ENCODE data around the gene KIF3B. TPM values are rescaled to one million over a fixed set of nuclear protein-coding genes. Genes with fewer than 3 reads are reported as not detected.
A peak's percentile ranks its signal among the peaks of the same experiment; 100 is the strongest.

Gene KIF3B
- total and polyA plus RNA-seq, 2 of the 13 experiments (the other 11 are each of a cell fraction or from before 2014, with no cell fraction given), result 23.6 to 28.8 TPM

DNA sequence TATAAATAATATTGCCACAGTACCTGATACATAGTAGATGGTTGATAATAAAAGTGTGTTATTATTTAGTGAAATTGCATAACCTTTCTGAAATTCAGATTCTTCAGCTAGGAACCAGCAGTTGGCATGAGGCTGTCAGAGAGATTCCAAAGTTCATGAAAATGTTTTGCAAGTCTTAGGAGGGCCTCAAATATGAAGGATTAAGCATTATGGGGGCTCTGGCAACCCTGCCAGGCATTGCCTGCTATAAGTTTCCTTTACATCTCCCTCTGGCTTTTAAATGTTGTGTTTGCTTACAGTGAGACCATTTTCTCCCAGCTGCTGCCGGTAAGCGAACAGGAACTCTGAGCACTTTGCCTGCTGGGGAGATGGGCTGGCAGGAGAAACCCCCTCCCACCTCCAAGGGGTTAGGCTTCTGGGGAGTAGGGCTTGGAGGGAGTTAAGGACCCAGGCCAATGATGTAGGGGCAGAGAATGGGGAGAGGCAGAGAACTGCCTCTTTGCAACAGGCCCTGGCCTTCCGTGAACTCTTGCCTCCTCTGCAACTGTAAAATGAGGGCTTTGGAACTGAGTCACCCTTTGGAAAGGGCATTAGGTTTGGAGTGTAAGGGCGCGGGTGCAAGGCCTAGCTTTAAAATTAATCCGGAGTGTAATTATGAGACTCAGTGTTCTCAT, 33.2 kb upstream of the KIF3B start (continued):
- TF ChIP-seq, protein P1, sequence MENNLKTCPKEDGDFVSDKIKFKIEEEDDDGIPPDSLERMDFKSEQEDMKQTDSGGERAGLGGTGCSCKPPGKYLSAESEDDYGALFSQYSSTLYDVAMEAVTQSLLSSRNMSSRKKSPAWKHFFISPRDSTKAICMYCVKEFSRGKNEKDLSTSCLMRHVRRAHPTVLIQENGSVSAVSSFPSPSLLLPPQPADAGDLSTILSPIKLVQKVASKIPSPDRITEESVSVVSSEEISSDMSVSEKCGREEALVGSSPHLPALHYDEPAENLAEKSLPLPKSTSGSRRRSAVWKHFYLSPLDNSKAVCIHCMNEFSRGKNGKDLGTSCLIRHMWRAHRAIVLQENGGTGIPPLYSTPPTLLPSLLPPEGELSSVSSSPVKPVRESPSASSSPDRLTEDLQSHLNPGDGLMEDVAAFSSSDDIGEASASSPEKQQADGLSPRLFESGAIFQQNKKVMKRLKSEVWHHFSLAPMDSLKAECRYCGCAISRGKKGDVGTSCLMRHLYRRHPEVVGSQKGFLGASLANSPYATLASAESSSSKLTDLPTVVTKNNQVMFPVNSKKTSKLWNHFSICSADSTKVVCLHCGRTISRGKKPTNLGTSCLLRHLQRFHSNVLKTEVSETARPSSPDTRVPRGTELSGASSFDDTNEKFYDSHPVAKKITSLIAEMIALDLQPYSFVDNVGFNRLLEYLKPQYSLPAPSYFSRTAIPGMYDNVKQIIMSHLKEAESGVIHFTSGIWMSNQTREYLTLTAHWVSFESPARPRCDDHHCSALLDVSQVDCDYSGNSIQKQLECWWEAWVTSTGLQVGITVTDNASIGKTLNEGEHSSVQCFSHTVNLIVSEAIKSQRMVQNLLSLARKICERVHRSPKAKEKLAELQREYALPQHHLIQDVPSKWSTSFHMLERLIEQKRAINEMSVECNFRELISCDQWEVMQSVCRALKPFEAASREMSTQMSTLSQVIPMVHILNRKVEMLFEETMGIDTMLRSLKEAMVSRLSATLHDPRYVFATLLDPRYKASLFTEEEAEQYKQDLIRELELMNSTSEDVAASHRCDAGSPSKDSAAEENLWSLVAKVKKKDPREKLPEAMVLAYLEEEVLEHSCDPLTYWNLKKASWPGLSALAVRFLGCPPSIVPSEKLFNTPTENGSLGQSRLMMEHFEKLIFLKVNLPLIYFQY (CRISPR knock-in tag; IDR thresholded peaks at IDR 0.05; ENCODE audit: borderline replicate concordance), result no peak
- TF ChIP-seq SMARCC2 (IDR thresholded peaks at IDR 0.05) (no peak), MZF1 (CRISPR knock-in tag; IDR thresholded peaks at IDR 0.05; ENCODE audit: borderline replicate concordance) (no peak), MLLT10 (CRISPR knock-in tag; IDR thresholded peaks at IDR 0.05) (no peak), ZNF543 (CRISPR knock-in tag; IDR thresholded peaks at IDR 0.05) (0 out of 2 replicates have a peak, but pooled peaks have one; percentile 13), BHLHE40 (IDR thresholded peaks at IDR 0.05; ENCODE audit: low read length) (no peak), PRPF4 (IDR thresholded peaks at IDR 0.05; ENCODE audit: low read depth, low read length, poor library complexity, severe bottlenecking) (no peak), ZMAT3 (CRISPR knock-in tag; conservative IDR thresholded peaks at IDR 0.05) (no peak), IKZF4 (CRISPR knock-in tag; IDR thresholded peaks at IDR 0.05; ENCODE audit: borderline replicate concordance, low read depth, not compliant biosample characterization) (no peak), ZNF234 (CRISPR knock-in tag; conservative IDR thresholded peaks at IDR 0.05) (no peak), CREB1 (IDR thresholded peaks at IDR 0.05) (no peak), CREB1 (CRISPR knock-in tag; IDR thresholded peaks at IDR 0.05) (no peak)
- TF ChIP-seq, protein P2, sequence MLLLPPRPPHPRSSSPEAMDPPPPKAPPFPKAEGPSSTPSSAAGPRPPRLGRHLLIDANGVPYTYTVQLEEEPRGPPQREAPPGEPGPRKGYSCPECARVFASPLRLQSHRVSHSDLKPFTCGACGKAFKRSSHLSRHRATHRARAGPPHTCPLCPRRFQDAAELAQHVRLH (CRISPR knock-in tag; IDR thresholded peaks at IDR 0.05; ENCODE audit: borderline replicate concordance, low read depth), result peak; percentile 27; the same call in 1 of the 2 replicates
- TF ChIP-seq, protein P3, sequence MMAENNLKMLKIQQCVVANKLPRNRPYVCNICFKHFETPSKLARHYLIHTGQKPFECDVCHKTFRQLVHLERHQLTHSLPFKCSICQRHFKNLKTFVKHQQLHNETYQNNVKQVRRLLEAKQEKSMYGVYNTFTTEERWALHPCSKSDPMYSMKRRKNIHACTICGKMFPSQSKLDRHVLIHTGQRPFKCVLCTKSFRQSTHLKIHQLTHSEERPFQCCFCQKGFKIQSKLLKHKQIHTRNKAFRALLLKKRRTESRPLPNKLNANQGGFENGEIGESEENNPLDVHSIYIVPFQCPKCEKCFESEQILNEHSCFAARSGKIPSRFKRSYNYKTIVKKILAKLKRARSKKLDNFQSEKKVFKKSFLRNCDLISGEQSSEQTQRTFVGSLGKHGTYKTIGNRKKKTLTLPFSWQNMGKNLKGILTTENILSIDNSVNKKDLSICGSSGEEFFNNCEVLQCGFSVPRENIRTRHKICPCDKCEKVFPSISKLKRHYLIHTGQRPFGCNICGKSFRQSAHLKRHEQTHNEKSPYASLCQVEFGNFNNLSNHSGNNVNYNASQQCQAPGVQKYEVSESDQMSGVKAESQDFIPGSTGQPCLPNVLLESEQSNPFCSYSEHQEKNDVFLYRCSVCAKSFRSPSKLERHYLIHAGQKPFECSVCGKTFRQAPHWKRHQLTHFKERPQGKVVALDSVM (CRISPR knock-in tag; IDR thresholded peaks at IDR 0.05), result no peak
- TF ChIP-seq, protein P4, sequence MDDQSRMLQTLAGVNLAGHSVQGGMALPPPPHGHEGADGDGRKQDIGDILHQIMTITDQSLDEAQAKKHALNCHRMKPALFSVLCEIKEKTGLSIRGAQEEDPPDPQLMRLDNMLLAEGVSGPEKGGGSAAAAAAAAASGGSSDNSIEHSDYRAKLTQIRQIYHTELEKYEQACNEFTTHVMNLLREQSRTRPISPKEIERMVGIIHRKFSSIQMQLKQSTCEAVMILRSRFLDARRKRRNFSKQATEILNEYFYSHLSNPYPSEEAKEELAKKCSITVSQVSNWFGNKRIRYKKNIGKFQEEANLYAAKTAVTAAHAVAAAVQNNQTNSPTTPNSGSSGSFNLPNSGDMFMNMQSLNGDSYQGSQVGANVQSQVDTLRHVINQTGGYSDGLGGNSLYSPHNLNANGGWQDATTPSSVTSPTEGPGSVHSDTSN (CRISPR knock-in tag; IDR thresholded peaks at IDR 0.05; ENCODE audit: borderline replicate concordance), result no peak
- TF ChIP-seq, protein P5, sequence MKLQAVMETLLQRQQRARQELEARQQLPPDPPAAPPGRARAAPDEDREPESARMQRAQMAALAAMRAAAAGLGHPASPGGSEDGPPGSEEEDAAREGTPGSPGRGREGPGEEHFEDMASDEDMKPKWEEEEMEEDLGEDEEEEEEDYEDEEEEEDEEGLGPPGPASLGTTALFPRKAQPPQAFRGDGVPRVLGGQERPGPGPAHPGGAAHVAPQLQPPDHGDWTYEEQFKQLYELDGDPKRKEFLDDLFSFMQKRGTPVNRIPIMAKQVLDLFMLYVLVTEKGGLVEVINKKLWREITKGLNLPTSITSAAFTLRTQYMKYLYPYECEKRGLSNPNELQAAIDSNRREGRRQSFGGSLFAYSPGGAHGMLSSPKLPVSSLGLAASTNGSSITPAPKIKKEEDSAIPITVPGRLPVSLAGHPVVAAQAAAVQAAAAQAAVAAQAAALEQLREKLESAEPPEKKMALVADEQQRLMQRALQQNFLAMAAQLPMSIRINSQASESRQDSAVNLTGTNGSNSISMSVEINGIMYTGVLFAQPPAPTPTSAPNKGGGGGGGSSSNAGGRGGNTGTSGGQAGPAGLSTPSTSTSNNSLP (IDR thresholded peaks at IDR 0.05; ENCODE audit: low read depth, low read length), result peak; percentile 29; the same call in 1 of the 2 replicates
- TF ChIP-seq, protein P6, sequence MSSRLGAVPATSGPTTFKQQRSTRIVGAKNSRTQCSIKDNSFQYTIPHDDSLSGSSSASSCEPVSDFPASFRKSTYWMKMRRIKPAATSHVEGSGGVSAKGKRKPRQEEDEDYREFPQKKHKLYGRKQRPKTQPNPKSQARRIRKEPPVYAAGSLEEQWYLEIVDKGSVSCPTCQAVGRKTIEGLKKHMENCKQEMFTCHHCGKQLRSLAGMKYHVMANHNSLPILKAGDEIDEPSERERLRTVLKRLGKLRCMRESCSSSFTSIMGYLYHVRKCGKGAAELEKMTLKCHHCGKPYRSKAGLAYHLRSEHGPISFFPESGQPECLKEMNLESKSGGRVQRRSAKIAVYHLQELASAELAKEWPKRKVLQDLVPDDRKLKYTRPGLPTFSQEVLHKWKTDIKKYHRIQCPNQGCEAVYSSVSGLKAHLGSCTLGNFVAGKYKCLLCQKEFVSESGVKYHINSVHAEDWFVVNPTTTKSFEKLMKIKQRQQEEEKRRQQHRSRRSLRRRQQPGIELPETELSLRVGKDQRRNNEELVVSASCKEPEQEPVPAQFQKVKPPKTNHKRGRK (CRISPR knock-in tag; IDR thresholded peaks at IDR 0.05), result no peak
